HepG2 (cell line): ENCODE measurements around the gene KCTD18. TPM values are rescaled to one million over a fixed set of nuclear protein-coding genes. Genes with fewer than 3 reads are reported as not detected.

Experiments used
- ATAC-seq: fragments of 200-7000 bp; cut with Tn5 transposase; 3 replicates; pipeline ENCODE4 v1.9.1; 2020; ENCODE audit warnings: mild to moderate bottlenecking, moderate library complexity
- BruUV-seq: library from RNA; stranded (reverse); fragments of 400-500 nt; replicated peaks from 2 replicates; lab custom pipeline; 2021; lab: Mats Ljungman, UMichigan
- CTCF ChIA-PET: fragments of 300-600 bp; formaldehyde crosslinking; extraction: SDS; loops from one replicate; lab custom pipeline; 2021; ENCODE audit warnings: low total read pairs, inconsistent platforms, low intra/inter-chr PET ratio; lab: Yijun Ruan, JAX
- POLR2A ChIA-PET: fragments of 350-600 bp; sonication (Branson Sonifier 250); formaldehyde crosslinking; loops from one replicate; lab custom pipeline; 2020; ENCODE audit warnings: antibody characterized with exemption, inconsistent platforms; lab: Yijun Ruan, JAX
- DNase-seq: peaks from one replicate; pipeline ENCODE4 v3.0.0-alpha.2; 2015; ENCODE audit warnings: low spot score
- FAIRE-seq: peaks from 3 replicates; lab custom pipeline; 2011; peaks lifted over from hg19 to GRCh38; lab: Jason Lieb, UNC
- H2AFZ ChIP-seq: one replicate; pipeline ENCODE4 v1.6.1; 2011; ENCODE audit warnings: low read length, inconsistent platforms
- H3K27ac ChIP-seq: fragments of 300-600 bp; 3 replicates; pipeline ENCODE4 v1.8.0; 2011; ENCODE audit warnings: mixed run types, mild to moderate bottlenecking, mixed read lengths, low read length, inconsistent platforms; ENCODE audit not compliant: insufficient read depth; ENCODE audit errors: extremely low read length
- H3K27me3 ChIP-seq, 2 experiments: fragments of 200-600 bp in 1 of 2; 2 replicates in 1 of 2; 3 replicates in 1 of 2; pipeline versions ENCODE4 v1.6.0 to v1.8.0; 2011; ENCODE audit warnings: low read length in 2 of 2, mild to moderate bottlenecking in 2 of 2, moderate library complexity in 2 of 2, inconsistent platforms in 1 of 2; ENCODE audit not compliant: insufficient read depth in 2 of 2, control insufficient read depth in 1 of 2
- H3K36me3 ChIP-seq, 2 experiments: fragments of 200-600 bp in 1 of 2; replicated peaks in 1 of 2; 2 replicates in 1 of 2; 3 replicates in 1 of 2; pipeline versions ENCODE4 v1.5.1 to v1.8.0; 2011; ENCODE audit warnings: low read length in 2 of 2, inconsistent platforms in 1 of 2; ENCODE audit not compliant: insufficient read depth in 2 of 2, control insufficient read depth in 1 of 2
- H3K4me1 ChIP-seq: 2 replicates; pipeline ENCODE4 v1.5.1; 2012; ENCODE audit warnings: low read length, inconsistent platforms; ENCODE audit not compliant: insufficient read depth
- H3K4me2 ChIP-seq: 2 replicates; pipeline ENCODE4 v1.6.0; 2011; ENCODE audit warnings: low read depth, low read length, inconsistent platforms
- H3K4me3 ChIP-seq, 3 experiments: fragments of 200-600 bp in 1 of 3; sonication (generic), shearing (Covaris generic) in 1 of 3; replicated peaks in 1 of 3; 2 replicates each; pipeline ENCODE4 v1.5.1; 2011 to 2016; ENCODE audit warnings: low read length in 3 of 3, inconsistent platforms in 2 of 3, low read depth in 2 of 3, mild to moderate bottlenecking in 2 of 3, control low read depth in 1 of 3, mixed read lengths in 1 of 3; ENCODE audit not compliant: insufficient read depth in 1 of 3
- H3K79me2 ChIP-seq: one replicate; pipeline ENCODE4 v1.6.1; 2011; ENCODE audit warnings: low read length, inconsistent platforms; ENCODE audit not compliant: insufficient read depth
- H3K9ac ChIP-seq: 2 replicates; pipeline ENCODE4 v1.6.0; 2011; ENCODE audit warnings: mild to moderate bottlenecking, low read depth, low read length, inconsistent platforms; ENCODE audit not compliant: insufficient read depth
- H3K9me3 ChIP-seq: 2 replicates; pipeline ENCODE4 v1.5.1; 2012; ENCODE audit warnings: mild to moderate bottlenecking, low read length
- H4K20me1 ChIP-seq: 2 replicates; pipeline ENCODE4 v1.6.0; 2011; ENCODE audit warnings: inconsistent platforms, mild to moderate bottlenecking, low read length, moderate library complexity; ENCODE audit not compliant: insufficient read depth
- ATM ChIP-seq: fragments of 450-650 bp; IDR thresholded peaks from 2 replicates; pipeline ENCODE4 v1.7.1; 2017; ENCODE audit warnings: mild to moderate bottlenecking, borderline replicate concordance
- CEBPB ChIP-seq: IDR thresholded peaks from 2 replicates; pipeline ENCODE4 v1.6.1; 2011; ENCODE audit warnings: low read depth, low read length, improper control_type of control experiment, borderline replicate concordance
- CHCHD3 ChIP-seq: sonication (generic); formaldehyde crosslinking; IDR thresholded peaks from 2 replicates; pipeline ENCODE4 v1.8.0; 2022; ENCODE audit warnings: mild to moderate bottlenecking, missing genetic modification reagents, moderate library complexity
- GATA4 ChIP-seq: sonication (generic); IDR thresholded peaks from 2 replicates; pipeline ENCODE4 v1.6.1; 2016; ENCODE audit warnings: antibody characterized with exemption, low read depth, borderline replicate concordance
- ISX ChIP-seq: sonication (generic); formaldehyde crosslinking; conservative IDR thresholded peaks from 2 replicates; pipeline ENCODE4 v1.5.0; 2020; ENCODE audit warnings: missing genetic modification reagents
- JUNB ChIP-seq: sonication (generic); formaldehyde crosslinking; IDR thresholded peaks from 2 replicates; pipeline ENCODE4 v1.8.0; 2022; ENCODE audit warnings: missing genetic modification reagents, mild to moderate bottlenecking, borderline replicate concordance
- KDM4B ChIP-seq: sonication (generic); formaldehyde crosslinking; IDR thresholded peaks from 2 replicates; pipeline ENCODE4 v1.4.0; 2020; ENCODE audit warnings: missing genetic modification reagents
- RCOR2 ChIP-seq: IDR thresholded peaks from 2 replicates; pipeline ENCODE4 v1.6.1; 2016; ENCODE audit warnings: missing biosample characterization, missing genetic modification reagents
- SRSF1 ChIP-seq: fragments of 200-400 bp; formaldehyde crosslinking; optimal IDR thresholded peaks from 2 replicates; pipeline ENCODE3; 2017; ENCODE audit warnings: mild to moderate bottlenecking, low read depth, low read length, moderate library complexity
- ZNF484 ChIP-seq: sonication (generic); formaldehyde crosslinking; IDR thresholded peaks from 2 replicates; pipeline ENCODE4 v1.5.1; 2020; ENCODE audit warnings: mild to moderate bottlenecking, low read depth, missing genetic modification reagents, borderline replicate concordance
- ZNF652 ChIP-seq: IDR thresholded peaks from 2 replicates; pipeline ENCODE4 v1.6.1; 2016; ENCODE audit warnings: low read depth, borderline replicate concordance
- ZNF7 ChIP-seq: IDR thresholded peaks from 2 replicates; pipeline ENCODE4 v1.6.1; 2016; ENCODE audit warnings: missing biosample characterization, missing genetic modification reagents
- ZNF878 ChIP-seq: sonication (generic); formaldehyde crosslinking; IDR thresholded peaks from 2 replicates; pipeline ENCODE4 v1.8.1; 2023; ENCODE audit warnings: mild to moderate bottlenecking, missing genetic modification reagents, moderate library complexity
- ZSCAN9 ChIP-seq: IDR thresholded peaks from 2 replicates; pipeline ENCODE4 v1.6.1; 2016; ENCODE audit warnings: borderline replicate concordance
- in situ Hi-C: cut with HindIII; loops from 2 replicates; pipeline ENCODE4 v1.10.0; 2017; ENCODE audit warnings: low pct_unique_long_range_greater_than_20kb; ENCODE audit not compliant: extremely low pct_ligation_motif_present
- intact Hi-C: fragments of 100-400 bp; cut with micrococcal nuclease; formaldehyde crosslinking; loops from one replicate; pipeline ENCODE4 v1.10.0; 2022; ENCODE audit not compliant: unreplicated experiment
- polyA plus RNA-seq, 8 experiments: library from polyadenylated mRNA; depleted of rRNA in 3 of 8; stranded (reverse) in 7 of 8; unstranded in 1 of 8; fragments of >200 nt; fragmentation: Illumina TruSeq in 4 of 8; extraction: Trizol in 4 of 8; gene quantifications; 2 replicates each; pipeline versions ENCODE4 v1.2.1 to v1.2.3, GENCODE V29; 2011 to 2016; ENCODE audit warnings: low read depth in 4 of 8, missing spikeins in 1 of 8, mixed read lengths in 1 of 8; ENCODE audit not compliant: insufficient read depth in 1 of 8
- total RNA-seq, 5 experiments: library from RNA; depleted of rRNA; stranded (reverse); fragments of >200 nt; fragmentation: Illumina TruSeq; extraction: Trizol; gene quantifications; 2 replicates each; pipeline ENCODE4 v1.2.3, GENCODE V29; 2016; ENCODE audit warnings: low read depth in 1 of 5
- TF ChIP-seq, protein P1 (sequence below): sonication (generic); formaldehyde crosslinking; IDR thresholded peaks from 2 replicates; pipeline ENCODE4; 2020; ENCODE audit warnings: missing genetic modification reagents, mild to moderate bottlenecking, borderline replicate concordance
- TF ChIP-seq, protein P2 (sequence below): sonication (generic); formaldehyde crosslinking; IDR thresholded peaks from 2 replicates; pipeline ENCODE4 v1.4.0; 2020; ENCODE audit warnings: missing genetic modification reagents, borderline replicate concordance
- TF ChIP-seq, protein P3 (sequence below): sonication (generic); formaldehyde crosslinking; IDR thresholded peaks from 2 replicates; pipeline ENCODE4 v1.8.1; 2023; ENCODE audit warnings: missing genetic modification reagents, inconsistent platforms, borderline replicate concordance
- TF ChIP-seq, protein P4 (sequence below): sonication (generic); formaldehyde crosslinking; IDR thresholded peaks from 2 replicates; pipeline ENCODE4 v1.4.0; 2020; ENCODE audit warnings: missing genetic modification reagents

Gene KCTD18
- total and polyA plus RNA-seq, 2 of the 13 experiments (the other 11 are each of a cell fraction or from before 2014, with no cell fraction given) = 2.2 to 7.1 TPM

DNA sequence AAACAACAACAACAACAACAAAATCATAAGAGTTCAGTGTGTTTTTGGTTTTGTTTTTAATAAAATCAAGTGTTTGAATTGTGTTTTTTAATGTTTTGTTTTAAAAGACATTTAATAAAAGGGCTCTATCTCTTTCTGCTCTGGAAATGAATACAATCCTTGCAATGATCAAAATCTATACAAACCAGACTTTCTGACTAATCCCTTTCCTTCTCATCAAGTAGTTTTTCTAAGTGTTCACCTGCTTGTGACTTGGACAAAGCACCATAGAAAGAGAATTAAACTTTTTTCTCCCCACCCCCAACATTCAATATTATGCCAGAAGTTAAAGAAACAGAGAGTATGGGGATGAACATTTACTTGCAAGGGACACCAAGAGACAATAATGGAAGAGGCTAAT, 61.4 kb downstream of the KCTD18 start:
- H3K27me3 ChIP-seq = no peaks in the 10 kb centered on the region
- no peak overlapping the region for H3K4me2 ChIP-seq
- no peaks in the 10 kb centered on the region for H3K9me3 ChIP-seq
- ATAC-seq (no peak), DNase-seq (no peak), FAIRE-seq (no peak)
- in situ Hi-C loops (no loop called here), intact Hi-C loops (no loop called here)
- H3K27ac ChIP-seq = no peak overlapping the region
- ChIA-PET POLR2A (no interaction called here), CTCF (no interaction called here)
- peaks cover 36 to 86% of the 10 kb centered on the region in 2 experiments for H3K36me3 ChIP-seq
- no peaks in the 10 kb centered on the region for H3K79me2 ChIP-seq
- no peak overlapping the region for H2AFZ ChIP-seq
- no peaks in the 10 kb centered on the region for H4K20me1 ChIP-seq
- BruUV-seq = no TSS peak
- no peak overlapping the region for H3K9ac ChIP-seq
- H3K4me1 ChIP-seq = no peaks in the 10 kb centered on the region
- no peak overlapping the region for H3K4me3 ChIP-seq
- TF ChIP-seq ISX (CRISPR knock-in tag) (no peak), ZNF7 (CRISPR knock-in tag) (no peak), SRSF1 (no peak), KDM4B (CRISPR knock-in tag) (no peak), ZNF878 (CRISPR knock-in tag) (no peak), CHCHD3 (no peak), RCOR2 (CRISPR knock-in tag) (no peak), CEBPB (no peak), ZNF652 (CRISPR knock-in tag) (no peak), JUNB (CRISPR knock-in tag) (no peak), ATM (no peak), GATA4 (no peak), ZNF484 (CRISPR knock-in tag) (no peak), ZSCAN9 (CRISPR knock-in tag) (no peak)
- TF ChIP-seq, protein P1, sequence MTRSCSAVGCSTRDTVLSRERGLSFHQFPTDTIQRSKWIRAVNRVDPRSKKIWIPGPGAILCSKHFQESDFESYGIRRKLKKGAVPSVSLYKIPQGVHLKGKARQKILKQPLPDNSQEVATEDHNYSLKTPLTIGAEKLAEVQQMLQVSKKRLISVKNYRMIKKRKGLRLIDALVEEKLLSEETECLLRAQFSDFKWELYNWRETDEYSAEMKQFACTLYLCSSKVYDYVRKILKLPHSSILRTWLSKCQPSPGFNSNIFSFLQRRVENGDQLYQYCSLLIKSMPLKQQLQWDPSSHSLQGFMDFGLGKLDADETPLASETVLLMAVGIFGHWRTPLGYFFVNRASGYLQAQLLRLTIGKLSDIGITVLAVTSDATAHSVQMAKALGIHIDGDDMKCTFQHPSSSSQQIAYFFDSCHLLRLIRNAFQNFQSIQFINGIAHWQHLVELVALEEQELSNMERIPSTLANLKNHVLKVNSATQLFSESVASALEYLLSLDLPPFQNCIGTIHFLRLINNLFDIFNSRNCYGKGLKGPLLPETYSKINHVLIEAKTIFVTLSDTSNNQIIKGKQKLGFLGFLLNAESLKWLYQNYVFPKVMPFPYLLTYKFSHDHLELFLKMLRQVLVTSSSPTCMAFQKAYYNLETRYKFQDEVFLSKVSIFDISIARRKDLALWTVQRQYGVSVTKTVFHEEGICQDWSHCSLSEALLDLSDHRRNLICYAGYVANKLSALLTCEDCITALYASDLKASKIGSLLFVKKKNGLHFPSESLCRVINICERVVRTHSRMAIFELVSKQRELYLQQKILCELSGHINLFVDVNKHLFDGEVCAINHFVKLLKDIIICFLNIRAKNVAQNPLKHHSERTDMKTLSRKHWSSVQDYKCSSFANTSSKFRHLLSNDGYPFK (CRISPR knock-in tag) = no peak
- TF ChIP-seq, protein P2, sequence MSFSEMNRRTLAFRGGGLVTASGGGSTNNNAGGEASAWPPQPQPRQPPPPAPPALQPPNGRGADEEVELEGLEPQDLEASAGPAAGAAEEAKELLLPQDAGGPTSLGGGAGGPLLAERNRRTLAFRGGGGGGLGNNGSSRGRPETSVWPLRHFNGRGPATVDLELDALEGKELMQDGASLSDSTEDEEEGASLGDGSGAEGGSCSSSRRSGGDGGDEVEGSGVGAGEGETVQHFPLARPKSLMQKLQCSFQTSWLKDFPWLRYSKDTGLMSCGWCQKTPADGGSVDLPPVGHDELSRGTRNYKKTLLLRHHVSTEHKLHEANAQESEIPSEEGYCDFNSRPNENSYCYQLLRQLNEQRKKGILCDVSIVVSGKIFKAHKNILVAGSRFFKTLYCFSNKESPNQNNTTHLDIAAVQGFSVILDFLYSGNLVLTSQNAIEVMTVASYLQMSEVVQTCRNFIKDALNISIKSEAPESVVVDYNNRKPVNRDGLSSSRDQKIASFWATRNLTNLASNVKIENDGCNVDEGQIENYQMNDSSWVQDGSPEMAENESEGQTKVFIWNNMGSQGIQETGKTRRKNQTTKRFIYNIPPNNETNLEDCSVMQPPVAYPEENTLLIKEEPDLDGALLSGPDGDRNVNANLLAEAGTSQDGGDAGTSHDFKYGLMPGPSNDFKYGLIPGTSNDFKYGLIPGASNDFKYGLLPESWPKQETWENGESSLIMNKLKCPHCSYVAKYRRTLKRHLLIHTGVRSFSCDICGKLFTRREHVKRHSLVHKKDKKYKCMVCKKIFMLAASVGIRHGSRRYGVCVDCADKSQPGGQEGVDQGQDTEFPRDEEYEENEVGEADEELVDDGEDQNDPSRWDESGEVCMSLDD (CRISPR knock-in tag) = no peak
- TF ChIP-seq, protein P3, sequence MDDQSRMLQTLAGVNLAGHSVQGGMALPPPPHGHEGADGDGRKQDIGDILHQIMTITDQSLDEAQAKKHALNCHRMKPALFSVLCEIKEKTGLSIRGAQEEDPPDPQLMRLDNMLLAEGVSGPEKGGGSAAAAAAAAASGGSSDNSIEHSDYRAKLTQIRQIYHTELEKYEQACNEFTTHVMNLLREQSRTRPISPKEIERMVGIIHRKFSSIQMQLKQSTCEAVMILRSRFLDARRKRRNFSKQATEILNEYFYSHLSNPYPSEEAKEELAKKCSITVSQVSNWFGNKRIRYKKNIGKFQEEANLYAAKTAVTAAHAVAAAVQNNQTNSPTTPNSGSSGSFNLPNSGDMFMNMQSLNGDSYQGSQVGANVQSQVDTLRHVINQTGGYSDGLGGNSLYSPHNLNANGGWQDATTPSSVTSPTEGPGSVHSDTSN (CRISPR knock-in tag) = no peak
- TF ChIP-seq, protein P4, sequence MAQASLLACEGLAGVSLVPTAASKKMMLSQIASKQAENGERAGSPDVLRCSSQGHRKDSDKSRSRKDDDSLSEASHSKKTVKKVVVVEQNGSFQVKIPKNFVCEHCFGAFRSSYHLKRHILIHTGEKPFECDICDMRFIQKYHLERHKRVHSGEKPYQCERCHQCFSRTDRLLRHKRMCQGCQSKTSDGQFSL (CRISPR knock-in tag) = no peak
